Activated effector memory CD4-positive, alpha-beta T cell treated with Interleukin-2 at 50 U/mL for 16 hours (primary cell): Measurements from ENCODE around the gene DGCR6L.
"Not testable (repeated sequence)": the region's sequence is repeated elsewhere in the genome, so short reads cannot be mapped to it uniquely, and the experiment has no call there.

Experiments
- DNase-seq: peaks from one replicate; pipeline ENCODE4 v3.0.0-alpha.2; 2020

The DGCR6L gene

GRCh38 chr22:20307448-20308447, 12.1 kb downstream of the DGCR6L start:
- DNase-seq = not testable (repeated sequence)

DNA sequence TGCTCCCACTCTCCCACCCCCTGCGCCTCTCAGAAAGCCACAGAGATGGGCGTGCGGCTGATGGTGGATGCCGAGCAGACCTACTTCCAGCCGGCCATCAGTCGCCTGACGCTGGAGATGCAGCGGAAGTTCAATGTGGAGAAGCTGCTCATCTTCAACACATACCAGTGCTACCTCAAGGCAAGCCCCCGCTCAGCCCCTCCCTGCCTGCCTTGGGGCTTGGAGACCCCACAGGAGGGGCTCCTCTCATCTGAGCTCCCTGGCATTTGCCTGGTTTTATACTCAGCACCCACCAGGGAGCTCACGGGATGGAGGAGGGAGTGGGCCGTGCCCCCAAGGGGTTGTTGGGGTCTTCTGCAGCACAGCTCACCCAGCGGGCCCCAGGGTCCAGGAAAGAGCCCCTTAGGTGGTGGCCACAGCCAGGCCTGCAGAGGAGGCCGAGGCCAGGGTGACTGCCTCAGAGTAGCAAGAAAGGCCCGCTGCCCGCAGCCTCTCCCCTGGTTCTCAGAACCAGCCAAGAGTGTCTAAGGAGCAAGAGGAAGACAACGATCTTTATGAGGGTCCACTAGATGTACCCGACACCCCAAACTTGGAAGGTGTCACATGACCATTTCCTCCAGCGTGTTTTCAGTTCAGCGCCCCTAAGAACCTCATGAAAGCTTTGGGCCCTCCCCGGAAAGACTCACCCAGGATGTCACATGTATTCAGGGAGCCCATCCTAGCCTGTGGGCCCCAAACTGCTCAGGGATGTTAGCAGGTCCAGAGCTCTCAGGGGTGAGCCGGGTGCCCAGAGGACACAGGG, 13.0 kb downstream of the DGCR6L start:
- DNase-seq = not testable (repeated sequence)

DNA sequence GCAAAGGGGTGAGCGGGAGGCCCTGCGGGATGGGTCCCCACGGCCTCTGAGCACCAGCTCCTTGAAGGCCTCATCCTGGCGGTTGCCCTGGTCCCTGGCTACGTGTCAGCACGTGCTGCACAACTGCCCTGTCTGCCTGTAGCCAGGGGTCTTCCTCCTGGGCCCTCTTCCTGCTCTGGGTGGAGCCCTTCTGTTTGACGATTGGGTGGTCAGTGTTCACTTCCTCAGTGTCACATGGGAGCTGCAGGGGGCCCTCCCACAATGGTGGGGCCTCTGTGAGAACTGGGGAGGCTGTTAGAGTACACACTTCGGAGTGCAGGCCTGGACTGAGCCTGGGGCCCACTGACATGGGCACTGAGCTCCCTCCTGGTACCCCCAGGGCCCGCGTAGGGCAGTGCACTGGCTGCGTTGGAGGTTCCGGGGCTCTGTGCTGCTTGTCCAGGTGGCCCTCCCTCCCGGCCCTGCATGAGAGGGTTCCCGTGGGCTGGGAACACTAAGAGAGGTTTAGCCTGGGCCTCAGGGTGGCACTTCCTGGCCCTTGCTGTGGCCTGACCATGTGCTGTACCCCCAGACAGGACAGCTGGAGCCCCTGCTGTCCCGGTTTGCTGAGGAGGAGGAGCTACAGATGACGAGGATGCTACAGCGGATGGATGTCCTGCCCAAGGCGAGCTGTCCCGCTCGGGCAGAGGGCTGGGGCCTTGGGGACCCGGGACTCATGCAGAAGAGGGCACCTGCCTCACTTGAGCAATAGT, 13.8 kb downstream of the DGCR6L start:
- no peak for DNase-seq

- DNase-seq = not testable (repeated sequence)
These were observed 14.5 kb downstream of the DGCR6L start for GRCh38 chr22:20305230-20305893.

DNA sequence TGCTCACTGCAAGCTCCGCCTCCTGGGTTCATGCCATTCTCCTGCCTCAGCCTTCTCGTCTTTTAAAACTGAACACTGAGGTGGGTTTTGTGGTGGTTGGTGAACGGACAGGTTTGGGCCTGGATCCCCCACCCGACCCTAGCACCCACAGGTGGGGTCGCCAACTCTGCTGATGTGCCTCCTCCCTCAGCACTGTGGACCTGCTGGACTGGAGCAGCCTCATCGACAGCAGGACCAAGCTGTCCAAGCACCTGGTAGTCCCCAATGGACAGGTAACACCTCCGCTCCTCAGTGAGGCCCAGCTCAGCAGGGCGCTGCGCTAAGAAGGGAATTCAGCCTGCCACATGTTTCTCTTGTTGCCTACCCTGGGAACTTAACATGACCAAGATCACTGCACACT, 15.2 kb downstream of the DGCR6L start:
- no peak for DNase-seq

DNA sequence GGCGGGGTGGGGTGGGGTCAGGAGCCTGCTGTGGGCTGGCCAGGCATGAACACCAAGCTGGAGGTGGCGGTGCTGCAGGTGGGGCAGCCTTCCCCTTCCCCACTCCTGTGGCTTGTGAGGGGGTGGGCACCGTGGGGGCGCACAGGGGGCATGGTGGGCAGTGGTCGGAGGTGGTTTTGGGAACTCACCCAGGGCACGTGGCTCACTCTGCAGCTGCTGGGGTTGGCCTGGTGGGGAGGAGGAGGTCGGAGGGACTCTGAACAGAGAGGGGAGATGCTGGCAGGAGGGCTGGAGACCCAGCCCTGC, 16.7 kb downstream of the DGCR6L start:
- not testable (repeated sequence) for DNase-seq

- no peak for DNase-seq
These were observed 17.2 kb downstream of the DGCR6L start for GRCh38 chr22:20302438-20303228.

GRCh38 chr22:20299746-20300136, 20.1 kb downstream of the DGCR6L start:
- no peak for DNase-seq

DNA sequence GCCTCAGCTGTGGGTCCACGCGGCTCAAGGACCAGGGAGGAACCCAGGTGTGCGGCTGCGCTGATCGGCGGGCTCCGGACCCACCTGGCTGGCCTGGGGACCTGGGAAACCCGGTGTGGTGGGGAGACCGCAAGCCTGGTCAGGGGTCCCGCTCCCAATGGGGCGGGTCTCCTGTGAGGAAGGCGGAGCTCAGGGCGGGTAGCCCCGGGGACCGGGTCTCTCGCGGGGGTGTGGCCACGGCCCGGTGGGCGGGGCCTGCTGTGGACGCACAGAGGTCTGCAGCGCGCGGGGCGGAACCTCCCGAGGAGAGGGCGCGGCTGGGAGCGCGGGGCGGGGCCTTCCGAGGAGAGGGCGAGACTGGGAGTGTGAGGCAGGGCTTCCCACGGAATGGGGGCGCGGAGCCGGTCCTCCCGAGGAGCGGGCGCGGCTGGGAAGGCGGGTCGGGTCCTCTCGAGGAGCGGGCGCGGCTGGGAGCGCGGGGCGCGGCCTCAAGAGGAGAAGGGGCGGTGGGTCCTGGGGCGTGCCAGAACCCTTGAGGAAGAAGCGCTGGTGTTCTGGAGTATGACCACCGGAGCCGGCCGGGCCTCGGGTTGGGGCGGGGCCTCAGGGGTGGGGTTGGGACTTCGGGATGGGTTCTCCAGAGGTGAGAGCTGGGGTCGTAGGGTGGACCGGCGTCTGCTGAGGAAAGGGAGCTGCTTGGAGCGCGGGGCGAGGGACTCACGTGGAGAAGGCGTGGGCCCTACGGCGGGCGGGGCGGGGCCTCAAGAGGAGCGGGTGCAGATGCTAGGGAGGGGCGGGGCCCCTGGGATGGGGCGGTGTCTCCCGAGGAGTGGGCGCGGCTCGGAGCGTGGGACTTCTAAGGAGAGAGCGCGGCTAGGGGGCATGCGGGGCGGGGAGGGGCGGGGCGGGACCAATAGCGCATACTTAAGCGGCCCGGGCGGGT, 20.8 kb downstream of the DGCR6L start:
- DNase-seq = peak; percentile 89

GRCh38 chr22:20298110-20298802, 21.6 kb downstream of the DGCR6L start:
- no peak for DNase-seq

DNA sequence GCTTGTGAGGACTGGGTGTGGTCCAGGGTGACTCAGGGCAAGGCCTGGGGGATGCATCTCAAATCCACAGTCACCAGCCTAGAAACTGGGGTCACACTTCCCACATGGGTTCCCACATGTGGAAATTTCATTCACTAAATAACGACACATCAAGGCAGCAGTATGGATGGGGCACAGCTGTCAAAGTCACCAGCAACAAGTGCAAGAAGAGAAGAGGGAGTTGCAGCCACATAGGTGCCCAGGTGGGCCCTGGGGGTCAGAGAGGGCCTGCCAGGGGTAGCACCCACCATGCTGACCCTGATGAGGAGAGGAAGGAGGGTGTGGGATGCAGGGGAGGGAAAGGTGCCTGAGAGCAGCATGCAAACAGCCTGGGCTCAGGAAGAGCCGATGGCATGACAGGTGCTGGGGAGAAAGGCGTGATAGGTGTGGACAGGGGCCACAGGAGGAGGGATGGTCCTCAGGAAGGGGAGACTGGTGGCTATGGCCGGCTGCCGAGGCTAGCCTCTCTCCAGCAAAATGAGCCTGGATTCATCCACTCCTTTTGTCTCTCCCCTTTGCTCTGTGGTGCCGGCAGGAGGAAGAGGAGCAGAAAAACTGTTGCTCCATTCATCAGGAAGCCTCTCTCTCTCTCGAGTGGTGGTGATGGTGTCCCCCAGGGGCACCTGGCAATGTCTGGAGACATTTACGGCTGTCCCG, 22.3 kb downstream of the DGCR6L start:
- no peak for DNase-seq

DNA sequence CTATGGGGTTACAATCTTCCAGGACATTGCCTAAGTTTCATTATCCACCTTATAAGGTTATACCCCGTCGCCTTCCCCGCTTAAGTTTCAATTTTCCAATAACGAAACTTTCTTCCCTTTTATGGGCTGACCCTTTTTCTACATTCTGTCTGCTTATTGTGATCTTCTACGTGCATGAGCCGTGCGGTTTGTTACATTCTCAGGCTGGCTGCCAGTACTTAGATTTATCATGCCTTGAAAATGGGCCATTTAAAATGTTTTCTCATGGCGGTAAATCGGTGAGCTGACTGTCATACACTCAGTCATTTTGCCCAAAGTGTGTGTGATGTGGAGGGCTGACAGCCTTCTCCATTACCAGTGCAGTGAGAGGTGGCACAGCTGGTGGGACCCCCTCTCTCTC, 23.3 kb downstream of the DGCR6L start:
- no peak for DNase-seq

GRCh38 chr22:20295262-20296064, 24.4 kb downstream of the DGCR6L start:
- no peak for DNase-seq

DNA sequence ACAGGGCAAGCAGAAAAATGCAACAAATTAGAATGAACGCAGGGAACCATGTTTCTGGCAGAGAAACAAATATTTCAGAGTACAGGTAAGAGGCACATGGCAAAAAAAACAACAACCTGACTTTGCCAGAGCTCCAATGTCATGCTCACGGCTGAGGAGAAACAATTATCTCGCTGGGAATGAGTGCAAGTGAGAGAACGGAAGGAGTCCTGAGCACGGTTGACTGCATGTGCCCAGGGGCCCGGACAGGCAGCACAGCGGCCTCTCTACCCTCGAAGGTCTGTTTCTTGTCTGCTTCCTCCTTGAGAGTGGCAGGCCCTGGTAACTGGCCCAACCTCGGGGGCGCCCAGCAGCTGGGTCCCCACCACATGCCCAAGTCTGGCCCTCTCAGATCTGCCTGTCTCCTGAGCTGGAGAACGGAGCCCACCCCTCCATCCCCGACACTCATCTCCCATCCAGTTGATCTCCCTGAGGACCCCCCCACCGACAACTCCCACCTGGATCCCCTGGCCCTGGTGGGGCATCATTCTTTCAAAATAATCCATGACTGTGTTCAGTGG, 27.1 kb downstream of the DGCR6L start:
- no peak for DNase-seq

GRCh38 chr22:20292108-20292507, 27.8 kb downstream of the DGCR6L start:
- no peak for DNase-seq

DNA sequence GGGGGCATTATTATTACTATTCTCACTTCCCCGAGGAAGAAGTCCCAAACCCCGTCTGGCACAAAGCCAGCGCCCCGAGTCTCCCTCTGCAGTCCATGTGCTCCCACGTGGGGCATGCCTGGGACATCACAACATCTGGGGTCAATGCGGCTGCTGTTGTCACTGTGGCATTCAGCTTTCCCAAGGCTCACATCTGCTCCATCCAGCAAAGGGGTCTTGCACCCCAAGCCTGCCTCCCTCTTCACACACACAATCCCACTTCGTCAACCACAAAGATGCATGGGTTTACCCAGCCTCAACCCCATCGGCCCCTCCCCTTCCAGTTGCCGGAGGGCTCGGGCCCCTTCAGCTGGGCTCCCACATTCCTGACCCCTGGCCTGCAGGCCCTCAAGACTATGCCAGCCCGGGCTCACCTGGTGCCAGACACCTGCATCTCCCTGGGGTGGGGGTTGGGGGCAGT, 28.2 kb downstream of the DGCR6L start:
- no peak for DNase-seq

- DNase-seq = no peak
These were observed 28.6 kb downstream of the DGCR6L start for GRCh38 chr22:20291249-20291586.
